C4-2B (cell line): ENCODE data around the gene FCN1.
"Not testable (repeated sequence)": the region's sequence is repeated elsewhere in the genome, so short reads cannot be mapped to it uniquely, and the experiment has no call there.

ENCODE experiments used
- H3K27ac ChIP-seq: fragments of 450-650 bp; 2 replicates; pipeline ENCODE4 v1.5.1; 2017
- ZFX ChIP-seq: fragments of 450-650 bp; IDR thresholded peaks from 2 replicates; pipeline ENCODE4 v1.6.1; 2017
- TF ChIP-seq, protein P1 (sequence below): fragments of 450-650 bp; conservative IDR thresholded peaks from 2 replicates; pipeline ENCODE4 v1.5.1; 2017; ENCODE audit warnings: mild to moderate bottlenecking

The FCN1 gene

DNA sequence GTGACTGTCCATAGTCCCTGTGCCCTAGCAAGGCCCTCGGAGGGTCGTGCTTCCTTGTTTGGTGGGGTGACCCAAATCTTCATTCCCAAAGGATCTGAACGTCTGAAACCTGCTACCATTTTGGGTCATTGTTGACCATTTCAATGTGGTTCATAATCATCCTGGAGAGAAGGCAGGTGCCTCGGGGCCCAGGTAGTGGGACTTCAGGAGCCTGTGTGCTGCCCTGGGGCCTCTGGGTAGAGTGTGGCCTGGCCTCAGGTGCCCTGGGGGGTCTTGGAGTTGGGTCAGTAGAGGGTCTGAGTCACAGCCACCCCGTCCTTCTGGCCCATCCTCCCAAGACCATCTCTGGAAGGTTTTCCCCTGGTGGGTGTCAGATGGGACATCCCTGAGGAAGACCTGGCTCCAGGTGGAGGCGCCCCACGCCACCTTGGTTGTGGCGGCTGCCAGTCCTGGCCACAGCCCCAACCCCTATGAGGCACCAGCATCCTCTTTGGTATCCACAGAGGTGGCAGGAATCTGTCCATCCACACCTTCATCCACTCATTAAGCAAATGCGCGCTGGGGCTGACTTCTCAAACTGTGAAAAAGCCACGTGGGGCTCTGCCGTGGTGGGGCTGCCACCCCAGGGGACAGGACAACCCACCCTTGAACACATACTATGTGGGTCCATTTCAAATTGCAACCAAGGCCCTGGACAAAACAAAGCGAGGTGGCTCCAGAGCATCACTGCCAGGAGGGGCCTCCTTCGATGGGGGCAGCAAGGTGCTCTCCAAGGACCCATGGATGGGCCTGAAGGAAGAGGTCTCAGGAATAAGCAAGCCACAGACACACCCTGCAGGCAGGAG, 41.6 kb upstream of the FCN1 start:
- no peak overlapping the region for H3K27ac ChIP-seq
- no peak for TF ChIP-seq ZFX
- TF ChIP-seq, protein P1, sequence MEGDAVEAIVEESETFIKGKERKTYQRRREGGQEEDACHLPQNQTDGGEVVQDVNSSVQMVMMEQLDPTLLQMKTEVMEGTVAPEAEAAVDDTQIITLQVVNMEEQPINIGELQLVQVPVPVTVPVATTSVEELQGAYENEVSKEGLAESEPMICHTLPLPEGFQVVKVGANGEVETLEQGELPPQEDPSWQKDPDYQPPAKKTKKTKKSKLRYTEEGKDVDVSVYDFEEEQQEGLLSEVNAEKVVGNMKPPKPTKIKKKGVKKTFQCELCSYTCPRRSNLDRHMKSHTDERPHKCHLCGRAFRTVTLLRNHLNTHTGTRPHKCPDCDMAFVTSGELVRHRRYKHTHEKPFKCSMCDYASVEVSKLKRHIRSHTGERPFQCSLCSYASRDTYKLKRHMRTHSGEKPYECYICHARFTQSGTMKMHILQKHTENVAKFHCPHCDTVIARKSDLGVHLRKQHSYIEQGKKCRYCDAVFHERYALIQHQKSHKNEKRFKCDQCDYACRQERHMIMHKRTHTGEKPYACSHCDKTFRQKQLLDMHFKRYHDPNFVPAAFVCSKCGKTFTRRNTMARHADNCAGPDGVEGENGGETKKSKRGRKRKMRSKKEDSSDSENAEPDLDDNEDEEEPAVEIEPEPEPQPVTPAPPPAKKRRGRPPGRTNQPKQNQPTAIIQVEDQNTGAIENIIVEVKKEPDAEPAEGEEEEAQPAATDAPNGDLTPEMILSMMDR = no peak

DNA sequence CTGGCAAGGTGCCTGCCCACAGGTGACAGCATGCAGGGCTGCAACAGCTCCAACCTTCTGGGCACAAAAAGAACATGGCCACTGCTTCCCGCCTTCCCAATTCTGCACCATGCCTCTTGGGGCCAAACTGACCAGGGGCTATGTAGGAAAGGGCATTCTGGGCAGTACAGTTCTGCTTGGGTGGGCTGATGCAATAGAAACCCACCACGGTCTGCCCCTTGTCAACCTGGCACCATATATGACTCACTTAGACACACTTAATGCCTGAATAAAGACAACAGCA, 40.2 kb upstream of the FCN1 start:
- TF ChIP-seq, protein P1 = no peak
- no peak for TF ChIP-seq ZFX
- H3K27ac ChIP-seq = no peak overlapping the region

DNA sequence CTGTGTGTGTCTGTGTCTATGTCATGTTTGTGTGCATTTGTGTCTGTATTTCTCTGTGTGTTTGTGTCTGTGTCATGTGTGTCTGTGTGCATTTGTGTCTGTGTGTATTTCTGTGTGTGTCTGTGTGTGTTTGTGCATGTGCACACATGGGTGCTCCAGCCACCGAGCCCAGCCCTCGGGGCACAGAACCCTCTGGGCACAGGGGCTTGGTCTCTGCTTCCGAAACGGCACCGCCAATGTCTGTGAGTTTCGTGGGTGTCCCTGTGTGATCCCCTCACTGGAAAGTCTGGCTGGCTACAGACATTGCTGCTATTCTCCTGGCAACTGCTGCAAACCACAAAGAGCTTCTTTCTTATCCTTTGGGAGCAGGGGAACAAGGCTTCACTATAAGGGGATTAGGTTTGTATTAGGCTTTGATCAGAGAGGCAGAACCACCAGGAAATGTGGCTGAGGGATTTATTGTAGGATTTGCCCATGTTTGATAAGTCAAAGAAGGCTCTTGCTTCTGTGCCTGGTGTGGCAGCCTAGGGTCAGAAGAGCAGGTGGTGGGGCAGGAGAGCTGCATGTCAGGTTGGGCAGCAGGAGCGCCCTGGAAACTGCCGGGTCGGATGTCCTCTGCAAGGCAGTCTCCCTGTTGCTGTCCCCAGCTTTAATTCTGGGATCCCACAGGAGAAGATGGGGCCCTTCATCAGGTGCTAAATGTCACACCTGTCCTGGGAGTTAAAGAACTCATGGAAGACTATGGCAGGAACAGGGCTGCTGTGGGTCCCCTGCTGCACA, 39.6 kb upstream of the FCN1 start:
- TF ChIP-seq, protein P1 = no peak
- TF ChIP-seq ZFX = no peak
- no peak overlapping the region for H3K27ac ChIP-seq

DNA sequence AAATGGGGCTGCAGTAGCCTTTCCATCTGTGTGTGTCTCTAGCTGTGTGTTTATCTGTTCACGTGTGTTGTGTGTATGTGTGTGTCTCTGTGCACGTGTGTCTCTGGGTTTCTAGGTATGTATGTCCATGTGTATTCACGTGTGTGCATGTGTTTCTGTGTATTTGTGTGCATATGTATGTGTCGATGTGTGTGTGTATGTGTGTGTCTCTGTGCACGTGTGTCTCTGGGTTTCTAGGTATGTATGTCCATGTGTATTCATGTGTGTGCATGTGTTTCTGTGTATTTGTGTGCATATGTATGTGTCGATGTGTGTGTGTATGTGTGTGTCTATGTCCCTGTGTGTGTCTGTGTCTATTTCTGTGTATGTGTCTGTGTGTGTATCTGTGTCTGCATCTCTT, 38.7 kb upstream of the FCN1 start:
- not testable (repeated sequence) for H3K27ac ChIP-seq

DNA sequence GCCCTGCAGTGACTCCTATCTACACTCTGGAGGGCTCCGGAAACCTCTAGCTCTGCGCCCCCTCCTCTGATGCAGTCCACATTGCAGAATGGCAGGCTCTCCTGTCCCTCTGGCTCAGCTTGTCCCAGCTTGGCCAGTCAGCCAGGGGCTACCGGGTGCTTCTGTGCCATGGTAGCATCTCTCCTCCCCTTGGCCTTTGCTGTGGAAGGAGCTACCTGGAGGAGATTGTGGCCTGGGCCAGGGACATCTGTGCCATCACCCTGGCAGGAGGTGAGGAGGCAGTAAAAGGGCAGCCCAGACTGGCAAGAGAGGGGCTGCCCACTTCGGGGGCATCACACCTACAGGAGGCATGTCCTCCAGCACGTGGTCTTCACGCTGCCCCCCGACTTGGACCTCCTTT, 38.1 kb upstream of the FCN1 start:
- H3K27ac ChIP-seq = no peak overlapping the region
- TF ChIP-seq ZFX = no peak
- TF ChIP-seq, protein P1 = no peak

DNA sequence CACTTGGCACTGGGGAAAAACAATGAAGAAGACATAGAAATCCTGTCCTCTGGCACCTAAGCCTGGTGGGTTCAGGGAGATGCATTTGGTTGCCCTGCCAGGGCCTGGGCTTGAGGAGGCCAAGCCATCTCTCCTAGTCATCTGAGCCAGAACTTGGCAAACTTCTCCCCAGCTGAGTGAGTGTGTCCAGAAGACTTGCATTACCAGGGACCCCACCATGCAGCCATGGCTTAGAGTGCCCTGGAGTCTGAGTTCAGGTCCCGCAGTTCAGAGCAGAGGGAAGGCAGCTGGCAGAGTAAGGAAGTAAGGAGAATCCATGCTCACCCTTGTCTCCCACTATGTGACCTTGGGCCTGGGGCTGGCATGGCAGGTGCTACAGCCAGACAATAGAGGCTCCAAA, 37.4 kb upstream of the FCN1 start:
- TF ChIP-seq, protein P1 = no peak
- TF ChIP-seq ZFX = no peak
- no peak overlapping the region for H3K27ac ChIP-seq

DNA sequence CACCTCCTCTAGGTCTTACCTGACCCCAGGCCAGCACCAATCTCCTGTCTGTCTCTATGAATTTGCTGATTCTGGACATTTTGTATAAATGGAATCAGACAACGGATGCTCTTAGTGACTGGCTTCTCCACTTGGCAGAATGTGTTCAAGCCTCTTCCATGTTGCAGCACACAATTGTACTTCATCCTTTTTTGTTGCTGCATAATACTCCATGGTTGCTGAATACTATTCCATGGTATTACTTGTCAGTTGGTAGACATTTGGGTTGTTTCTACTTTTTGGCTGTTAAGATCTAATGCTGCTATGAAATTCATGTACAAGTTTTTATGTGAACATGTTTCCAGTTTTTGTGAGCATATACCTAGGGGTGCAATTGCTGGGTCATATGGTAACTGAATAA, 34.3 kb upstream of the FCN1 start:
- no peak for TF ChIP-seq ZFX
- TF ChIP-seq, protein P1 = no peak

DNA sequence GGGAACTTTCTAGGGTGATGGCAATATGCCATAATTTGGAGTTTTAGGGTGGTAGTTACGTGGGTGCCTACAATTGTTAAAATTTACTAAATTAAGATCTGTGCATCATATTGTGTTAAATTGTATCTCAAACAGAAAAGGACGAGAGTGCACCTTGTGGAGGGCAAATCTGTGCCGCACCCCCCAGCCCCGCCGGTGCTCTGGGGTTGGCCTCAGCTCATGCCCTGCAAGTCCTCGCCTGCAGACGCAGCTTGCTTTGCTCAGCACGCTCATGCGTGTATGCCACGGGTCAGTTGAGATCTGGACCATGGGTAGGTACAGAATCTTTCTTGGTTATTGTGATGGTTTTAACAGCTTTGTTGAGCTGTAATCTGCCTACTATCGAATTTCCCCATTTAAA, 33.7 kb upstream of the FCN1 start:
- H3K27ac ChIP-seq = no peak overlapping the region
- TF ChIP-seq, protein P1 = no peak
- no peak for TF ChIP-seq ZFX

More for the DNA sequence above, 34.3 kb upstream of the FCN1 start:
- no peak overlapping the region for H3K27ac ChIP-seq
